ENCODE measurements around the gene PHF20. TPM values are rescaled to one million over a fixed set of nuclear protein-coding genes. Genes with fewer than 3 reads are reported as not detected.

Gene PHF20
- total RNA-seq, 1 donor from 2014 or later, result 53.0 TPM

DNA sequence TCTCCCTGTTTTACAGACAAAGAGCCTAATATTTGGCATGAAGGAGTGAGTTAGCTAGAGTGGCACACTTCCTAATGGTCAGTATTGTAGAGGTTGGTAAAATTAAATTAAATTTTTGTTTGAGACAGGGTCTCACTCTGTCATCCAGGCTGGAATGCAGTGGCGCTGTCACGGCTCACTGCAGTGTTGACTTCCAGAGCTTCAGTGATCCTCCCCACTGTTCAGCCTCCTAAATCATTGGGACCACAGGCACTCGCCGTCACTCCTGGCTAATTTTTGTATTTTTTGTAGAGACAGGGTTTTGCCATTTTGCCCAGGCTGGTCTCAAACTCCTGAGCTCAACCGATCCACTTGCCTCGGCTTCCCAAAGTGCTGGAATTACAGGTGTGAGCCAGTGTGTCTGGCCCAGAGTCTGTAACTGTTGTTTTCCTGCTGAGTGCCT, 111.5 kb downstream of the PHF20 start:
- H3K4me1 Mint-ChIP-seq, result peaks cover 7% of the 10 kb centered on the region
- H3K9me3 Mint-ChIP-seq, result no peaks in the 10 kb centered on the region

DNA sequence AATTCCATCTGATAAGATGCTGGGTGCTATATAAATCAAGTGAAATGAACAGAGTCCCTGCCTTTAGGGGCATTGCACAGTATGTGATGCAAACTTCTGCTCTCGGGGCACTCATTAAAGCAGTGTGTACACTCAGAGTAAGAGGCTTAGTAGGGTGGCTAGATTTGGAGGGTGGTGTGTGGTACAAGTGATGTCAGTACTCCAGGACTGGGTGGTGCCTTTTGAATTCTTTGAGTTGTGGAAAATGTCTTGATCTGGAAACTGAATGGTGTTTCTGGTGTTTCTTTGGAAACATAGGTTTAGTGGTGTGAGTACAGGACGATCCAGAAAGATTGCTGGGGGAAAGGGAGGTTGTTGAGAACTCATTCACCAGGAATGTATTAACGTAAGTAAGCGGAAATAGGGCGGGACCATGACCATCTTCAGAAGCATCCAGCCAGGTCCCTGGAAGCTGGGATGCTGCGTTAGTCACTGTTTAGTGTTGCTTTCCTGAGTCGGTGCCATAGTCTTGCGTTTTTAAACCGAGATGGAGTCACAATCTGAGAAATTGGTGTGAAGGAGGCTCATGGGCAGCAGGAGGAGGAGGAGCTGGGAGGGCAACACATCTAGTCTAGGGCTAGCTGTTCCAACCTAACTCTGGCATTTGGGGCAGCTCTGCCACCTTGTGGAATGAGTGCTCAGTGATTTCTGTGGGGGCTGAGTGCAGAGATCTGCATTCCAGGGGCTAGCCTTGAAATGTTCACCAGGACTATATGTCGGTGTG, 112.1 kb downstream of the PHF20 start:
- H3K4me1 Mint-ChIP-seq, result peaks cover 7% of the 10 kb centered on the region
- peak; percentile 57 for DNase-seq (ENCODE audit: low read depth, low spot score)
- no peaks in the 10 kb centered on the region for H3K9me3 Mint-ChIP-seq
- no peak overlapping the region for H3K4me3 Mint-ChIP-seq
- TF ChIP-seq, protein P1, sequence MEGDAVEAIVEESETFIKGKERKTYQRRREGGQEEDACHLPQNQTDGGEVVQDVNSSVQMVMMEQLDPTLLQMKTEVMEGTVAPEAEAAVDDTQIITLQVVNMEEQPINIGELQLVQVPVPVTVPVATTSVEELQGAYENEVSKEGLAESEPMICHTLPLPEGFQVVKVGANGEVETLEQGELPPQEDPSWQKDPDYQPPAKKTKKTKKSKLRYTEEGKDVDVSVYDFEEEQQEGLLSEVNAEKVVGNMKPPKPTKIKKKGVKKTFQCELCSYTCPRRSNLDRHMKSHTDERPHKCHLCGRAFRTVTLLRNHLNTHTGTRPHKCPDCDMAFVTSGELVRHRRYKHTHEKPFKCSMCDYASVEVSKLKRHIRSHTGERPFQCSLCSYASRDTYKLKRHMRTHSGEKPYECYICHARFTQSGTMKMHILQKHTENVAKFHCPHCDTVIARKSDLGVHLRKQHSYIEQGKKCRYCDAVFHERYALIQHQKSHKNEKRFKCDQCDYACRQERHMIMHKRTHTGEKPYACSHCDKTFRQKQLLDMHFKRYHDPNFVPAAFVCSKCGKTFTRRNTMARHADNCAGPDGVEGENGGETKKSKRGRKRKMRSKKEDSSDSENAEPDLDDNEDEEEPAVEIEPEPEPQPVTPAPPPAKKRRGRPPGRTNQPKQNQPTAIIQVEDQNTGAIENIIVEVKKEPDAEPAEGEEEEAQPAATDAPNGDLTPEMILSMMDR (conservative IDR thresholded peaks at IDR 0.05), result peak; percentile 75
- H3K36me3 Mint-ChIP-seq (ENCODE audit: low read depth), result peaks cover 7% of the 10 kb centered on the region
- H3K27ac Mint-ChIP-seq (ENCODE audit: unreplicated experiment), result peak overlapping the region; percentile 57
- H3K27me3 Mint-ChIP-seq (ENCODE audit: low read depth), result no peaks in the 10 kb centered on the region

More for the DNA sequence above, 111.5 kb downstream of the PHF20 start:
- DNase-seq (ENCODE audit: low read depth, low spot score), result no peak
- TF ChIP-seq, protein P1 (conservative IDR thresholded peaks at IDR 0.05), result no peak
- Mint-ChIP-seq H3K27ac (ENCODE audit: unreplicated experiment) (no peak overlapping the region), H3K36me3 (ENCODE audit: low read depth) (peaks cover 7% of the 10 kb centered on the region), H3K27me3 (ENCODE audit: low read depth) (no peaks in the 10 kb centered on the region), H3K4me3 (no peak overlapping the region)

DNA sequence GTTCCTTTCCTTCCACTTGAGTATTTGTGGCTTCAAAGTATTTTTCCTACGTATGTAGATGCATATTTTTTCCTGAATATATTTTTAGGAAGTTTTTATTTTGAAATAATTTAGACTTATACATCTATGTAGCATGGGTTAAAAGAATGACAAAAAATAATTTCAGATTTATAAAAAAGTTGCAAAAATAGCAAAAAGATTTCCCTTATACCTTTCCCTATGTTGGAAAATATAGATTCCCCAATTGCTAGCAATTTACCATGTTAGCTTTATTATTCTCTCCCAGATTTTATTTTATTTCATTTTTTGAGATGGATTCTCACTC, 112.7 kb downstream of the PHF20 start:
- Mint-ChIP-seq H3K36me3 (ENCODE audit: low read depth) (peaks cover 7% of the 10 kb centered on the region), H3K27me3 (ENCODE audit: low read depth) (no peaks in the 10 kb centered on the region), H3K4me1 (peaks cover 7% of the 10 kb centered on the region), H3K9me3 (no peaks in the 10 kb centered on the region), H3K27ac (ENCODE audit: unreplicated experiment) (no peak overlapping the region), H3K4me3 (no peak overlapping the region)
- TF ChIP-seq, protein P1 (conservative IDR thresholded peaks at IDR 0.05), result no peak
- no peak for DNase-seq (ENCODE audit: low read depth, low spot score)

DNA sequence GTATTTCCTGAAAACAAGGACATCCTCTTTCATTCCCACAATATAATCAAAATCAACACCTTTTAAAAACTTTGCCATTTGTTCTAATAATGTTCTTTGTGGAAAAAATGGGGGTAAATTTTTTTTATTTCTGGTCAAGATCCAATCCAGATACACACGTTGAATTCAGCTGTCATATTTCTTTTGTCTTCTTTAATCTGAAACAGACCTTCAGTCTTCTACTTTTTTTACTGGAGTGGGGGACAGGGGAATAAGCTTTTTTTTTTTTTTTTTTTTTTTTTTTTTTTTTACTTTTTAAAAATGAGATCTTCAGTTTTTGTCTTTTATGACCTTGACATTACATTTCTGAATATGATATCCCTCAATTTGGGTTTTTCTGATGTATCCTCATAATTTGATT, 113.4 kb downstream of the PHF20 start:
- Mint-ChIP-seq H3K36me3 (ENCODE audit: low read depth) (peaks cover 3% of the 10 kb centered on the region), H3K9me3 (no peaks in the 10 kb centered on the region), H3K27me3 (ENCODE audit: low read depth) (no peaks in the 10 kb centered on the region), H3K4me3 (no peak overlapping the region), H3K4me1 (peaks cover 7% of the 10 kb centered on the region), H3K27ac (ENCODE audit: unreplicated experiment) (no peak overlapping the region)
- TF ChIP-seq, protein P1 (conservative IDR thresholded peaks at IDR 0.05), result no peak
- no peak for DNase-seq (ENCODE audit: low read depth, low spot score)

DNA sequence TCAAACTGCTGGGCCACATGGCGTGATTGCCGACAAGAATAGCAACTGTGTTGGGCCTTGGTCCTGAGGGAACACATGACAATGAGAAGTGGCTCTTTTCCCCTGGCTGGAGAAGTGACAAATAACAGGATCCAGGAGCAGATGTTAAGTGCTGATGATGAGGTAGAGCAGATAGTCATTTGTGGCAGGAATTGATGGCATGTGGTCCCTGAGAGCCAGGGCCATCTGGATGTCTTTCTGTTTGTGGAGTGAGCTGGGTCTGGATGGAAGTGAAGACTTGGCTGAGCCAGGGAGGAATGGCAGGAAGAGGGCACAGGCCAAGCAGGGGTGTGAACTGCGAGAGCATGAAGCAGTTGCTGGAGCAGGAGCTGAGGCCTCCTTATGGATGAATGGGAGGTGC, 114.7 kb downstream of the PHF20 start:
- Mint-ChIP-seq H3K36me3 (ENCODE audit: low read depth) (peaks cover 3% of the 10 kb centered on the region), H3K27ac (ENCODE audit: unreplicated experiment) (peak overlapping the region; percentile 20), H3K9me3 (no peaks in the 10 kb centered on the region), H3K27me3 (ENCODE audit: low read depth) (no peaks in the 10 kb centered on the region), H3K4me3 (no peak overlapping the region), H3K4me1 (peaks cover 7% of the 10 kb centered on the region)
- no peak for DNase-seq (ENCODE audit: low read depth, low spot score)
- TF ChIP-seq, protein P1 (conservative IDR thresholded peaks at IDR 0.05), result no peak
